NCI-H187 treated with DMSO at 0.1 percent for 48 hours (cell line): Measurements from ENCODE around the gene OR2AG2.
"Not testable (repeated sequence)": the region's sequence is repeated elsewhere in the genome, so short reads cannot be mapped to it uniquely, and the experiment has no call there.

Experiments
- DNase-seq: peaks from one replicate; lab custom pipeline; 2025; lab: John Stamatoyannopoulos, UW

OR2AG2 gene, protein sequence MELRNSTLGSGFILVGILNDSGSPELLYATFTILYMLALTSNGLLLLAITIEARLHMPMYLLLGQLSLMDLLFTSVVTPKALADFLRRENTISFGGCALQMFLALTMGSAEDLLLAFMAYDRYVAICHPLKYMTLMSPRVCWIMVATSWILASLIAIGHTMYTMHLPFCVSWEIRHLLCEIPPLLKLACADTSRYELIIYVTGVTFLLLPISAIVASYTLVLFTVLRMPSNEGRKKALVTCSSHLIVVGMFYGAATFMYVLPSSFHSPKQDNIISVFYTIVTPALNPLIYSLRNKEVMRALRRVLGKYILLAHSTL

GRCh38 chr11:6771926-6772893 lies at the start of gene OR2AG2:
Gene OR2AG2, minus strand, starts transcription at chr11:6771976. Its CDS starts 3,019 bp downstream, at chr11:6768957.
- no peak for DNase-seq

DNA sequence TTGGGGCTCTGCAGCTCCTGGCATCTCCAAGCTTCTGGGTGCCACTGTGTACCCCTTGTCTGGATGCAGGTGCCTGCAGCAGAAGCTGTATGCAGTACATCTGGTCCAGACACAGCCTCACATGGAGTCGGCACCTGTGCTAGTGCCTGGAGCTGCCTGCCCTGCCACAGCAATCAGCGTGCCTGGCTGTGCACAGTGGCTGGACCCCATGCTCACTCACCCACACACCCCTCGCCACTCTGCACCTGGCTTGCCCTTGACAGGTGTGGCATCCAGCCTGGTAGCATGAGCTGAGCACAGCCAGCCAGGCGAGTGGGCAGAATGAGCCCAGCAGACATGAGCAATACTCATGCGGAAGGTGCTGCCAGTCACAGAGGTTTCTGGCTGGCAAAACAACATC lies 47.2 kb upstream of the OR2AG2 start:
- no peak for DNase-seq

DNA sequence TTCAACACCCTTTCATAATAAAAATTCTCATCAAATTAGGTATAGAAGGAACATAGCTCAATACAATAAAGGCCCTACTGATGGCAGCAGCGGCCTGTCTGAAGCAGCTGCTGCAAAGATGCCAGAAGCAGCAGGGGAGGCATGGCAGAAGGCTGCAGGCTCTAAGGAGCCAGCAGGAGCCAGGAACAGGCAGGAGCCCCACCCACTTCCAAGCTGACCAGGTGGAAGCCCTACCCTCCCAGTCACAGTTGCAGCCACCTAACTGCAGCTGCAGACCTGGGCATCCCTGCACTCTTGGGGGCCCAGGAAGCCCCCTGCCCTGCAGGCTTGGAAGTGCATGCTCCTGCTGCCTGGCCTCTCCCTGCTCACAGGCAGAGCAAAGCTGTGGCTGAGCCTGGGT lies 45.9 kb upstream of the OR2AG2 start:
- DNase-seq = no peak

GRCh38 chr11:6813656-6814055 lies 41.9 kb upstream of the OR2AG2 start:
- no peak for DNase-seq

DNA sequence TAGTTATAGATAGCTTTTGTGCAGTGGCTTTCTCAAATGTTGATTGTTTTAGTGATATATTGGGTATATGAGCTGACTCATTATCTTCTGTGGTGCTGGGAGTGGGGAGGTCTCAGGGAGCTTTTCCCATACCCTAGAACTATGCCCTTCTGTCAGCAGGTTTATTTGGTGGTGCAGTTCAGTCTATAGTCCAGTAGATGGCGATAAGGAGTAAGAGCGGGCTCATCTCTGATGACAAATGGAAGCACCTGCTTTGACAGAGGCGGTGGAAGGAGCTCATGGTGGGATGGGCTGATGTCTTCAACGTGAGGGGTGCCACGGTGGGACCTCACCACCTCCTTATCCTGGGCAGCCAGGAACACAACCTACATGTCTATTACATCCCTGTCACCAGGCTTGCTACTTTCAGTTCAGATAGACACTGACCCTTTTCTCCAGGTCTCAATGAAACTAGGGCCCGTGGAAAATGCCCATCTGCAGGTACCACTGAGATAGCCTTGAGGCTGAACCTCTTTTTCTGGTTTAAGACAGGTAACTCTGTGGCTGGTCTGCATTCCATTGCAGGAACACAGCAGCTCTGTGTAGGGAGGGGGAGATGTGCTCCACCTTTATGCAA lies 40.7 kb upstream of the OR2AG2 start:
- peak; percentile 11 for DNase-seq

DNA sequence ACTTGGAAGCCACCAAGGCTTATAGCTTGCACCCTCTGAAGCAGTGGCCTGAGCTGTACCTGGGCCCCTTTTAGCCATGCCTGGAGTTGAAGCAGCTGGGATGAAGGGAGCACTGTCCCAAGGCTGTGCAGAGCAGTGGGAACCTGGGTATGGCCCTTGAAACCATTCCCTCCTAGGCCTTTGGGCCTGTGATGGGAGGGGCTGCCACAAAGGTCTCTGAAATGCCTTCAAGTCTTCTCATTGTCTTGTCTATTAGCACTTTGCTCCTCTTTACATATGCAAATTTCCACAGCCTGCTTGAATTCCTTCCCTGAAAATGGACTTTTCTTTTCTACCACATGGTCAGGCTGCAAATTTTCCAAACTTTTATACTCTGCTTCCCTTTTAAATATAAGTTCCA lies 29.3 kb upstream of the OR2AG2 start:
- DNase-seq = not testable (repeated sequence)

GRCh38 chr11:6799402-6799801 lies 27.6 kb upstream of the OR2AG2 start, which contains the start of gene OR6A2:
Gene OR6A2, minus strand, starts transcription at chr11:6799689. Its CDS starts 3,981 bp downstream, at chr11:6795708.
- DNase-seq = no peak

DNA sequence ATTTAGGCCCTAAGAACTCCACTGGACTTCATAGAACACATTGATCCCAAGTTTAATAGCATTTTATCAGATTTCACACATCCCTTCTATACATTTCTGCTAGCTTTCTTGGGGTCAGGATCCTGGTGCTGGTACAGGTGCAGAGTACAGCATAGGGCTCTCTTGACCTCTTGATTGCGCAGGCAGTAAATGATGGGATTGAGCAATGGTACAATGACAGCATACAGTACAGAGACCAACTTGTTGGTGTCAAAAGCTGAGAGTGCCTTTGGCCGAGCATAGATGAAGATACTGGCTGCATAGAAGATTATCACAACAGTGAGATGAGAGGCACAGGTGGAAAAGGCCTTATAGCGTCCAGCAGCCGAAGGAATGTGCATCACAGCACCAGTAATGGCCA lies 22.9 kb upstream of the OR2AG2 start:
- DNase-seq = no peak

GRCh38 chr11:6790546-6790945 lies 18.8 kb upstream of the OR2AG2 start:
- DNase-seq = no peak

DNA sequence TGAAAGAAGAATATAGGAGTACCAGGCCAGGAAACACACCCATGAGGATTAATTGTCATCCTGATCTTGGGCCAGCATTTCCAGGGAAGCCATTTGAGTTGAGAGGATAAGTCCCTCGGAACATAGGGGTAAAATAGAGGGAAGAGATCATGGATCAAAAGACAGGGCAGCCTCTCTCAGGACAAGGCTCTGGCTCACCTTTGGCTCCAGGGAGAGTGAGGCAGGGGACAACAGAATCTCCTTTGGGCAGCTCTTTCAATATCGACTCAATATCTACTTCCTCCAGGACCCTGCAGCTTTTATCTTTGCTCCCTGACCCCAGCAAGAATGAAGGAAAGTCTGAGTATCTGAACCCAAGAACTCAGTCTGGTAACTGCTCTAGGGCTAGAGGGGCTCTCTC lies 10.9 kb upstream of the OR2AG2 start, which contains the start of gene OR2AG1:
Gene OR2AG1, plus strand, starts transcription at position 301 of the 400 bp plus-strand sequence. CDS start 2,018 bp downstream, outside the sequence.
- no peak for DNase-seq

- no peak for DNase-seq
These were observed 9.1 kb upstream of the OR2AG2 start for GRCh38 chr11:6780829-6781228.

DNA sequence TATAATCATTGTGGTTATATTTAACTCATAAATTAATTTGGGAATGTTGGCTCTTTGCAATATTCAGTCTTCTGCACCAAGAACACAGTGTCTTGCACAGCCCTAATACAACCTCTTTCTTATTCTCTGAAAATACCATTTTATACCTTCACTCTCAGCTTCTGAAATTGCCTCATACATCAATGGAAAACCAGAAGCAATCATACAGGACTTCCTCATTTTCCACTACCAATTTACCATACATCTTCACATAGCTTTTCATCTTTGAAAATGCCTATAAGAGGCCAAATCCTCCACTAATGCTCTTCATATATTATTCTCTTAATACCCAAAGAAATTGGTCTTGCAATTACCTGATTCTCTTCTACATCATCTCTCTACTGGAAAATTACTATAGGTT lies 6.7 kb upstream of the OR2AG2 start:
- DNase-seq = no peak

- no peak for DNase-seq
These were observed 14.3 kb downstream of the OR2AG2 start for GRCh38 chr11:6757373-6757967.

DNA sequence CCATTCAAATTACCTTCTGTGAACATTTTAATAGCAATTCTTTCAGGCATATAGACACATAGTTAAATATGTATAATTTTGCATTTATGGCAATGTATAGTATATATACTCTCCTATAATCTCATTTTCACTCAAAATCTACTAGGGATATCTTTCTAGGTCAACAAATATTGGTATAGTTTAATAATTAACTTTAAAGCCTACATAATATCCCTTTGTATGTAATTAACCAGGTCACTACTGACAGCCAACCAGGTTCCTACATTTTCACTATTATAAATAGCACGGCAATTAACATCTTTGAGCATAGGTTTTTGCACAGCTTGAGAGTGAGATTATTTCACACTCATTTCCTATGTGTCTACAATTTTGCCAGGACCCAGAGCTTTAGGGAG lies 15.8 kb downstream of the OR2AG2 start:
- DNase-seq = no peak

DNA sequence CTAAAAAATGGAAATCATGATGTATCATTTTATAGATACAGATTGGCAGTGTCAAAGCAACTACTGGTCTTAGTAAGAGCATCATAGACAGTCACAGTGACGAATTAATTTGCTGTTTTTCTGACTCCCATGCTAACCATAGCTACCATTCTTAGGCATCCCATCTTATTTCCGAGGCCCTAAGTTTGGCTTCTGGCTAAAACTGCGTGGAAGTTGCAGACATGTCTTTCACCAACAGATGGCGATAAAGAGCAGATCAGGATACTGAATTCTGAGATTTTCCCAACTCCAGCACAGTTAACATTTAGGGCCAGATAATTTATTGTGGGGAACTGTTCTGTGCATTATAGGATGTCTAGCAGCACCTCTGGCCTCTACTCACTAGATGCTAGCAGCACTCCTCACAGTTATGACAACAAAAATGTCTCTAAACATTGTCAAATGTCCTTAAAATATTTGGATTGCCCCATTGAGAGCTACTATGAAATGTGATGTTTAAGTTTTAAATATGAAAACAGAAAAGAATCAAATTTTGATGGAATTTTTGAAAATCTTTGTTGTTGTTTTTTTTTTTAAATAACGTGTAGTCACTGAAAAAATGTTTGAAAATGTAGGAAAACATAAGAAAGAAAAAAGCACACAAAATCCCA lies 16.3 kb downstream of the OR2AG2 start:
- DNase-seq = no peak

- no peak for DNase-seq
These were observed 24.6 kb downstream of the OR2AG2 start for GRCh38 chr11:6747097-6747668.

DNA sequence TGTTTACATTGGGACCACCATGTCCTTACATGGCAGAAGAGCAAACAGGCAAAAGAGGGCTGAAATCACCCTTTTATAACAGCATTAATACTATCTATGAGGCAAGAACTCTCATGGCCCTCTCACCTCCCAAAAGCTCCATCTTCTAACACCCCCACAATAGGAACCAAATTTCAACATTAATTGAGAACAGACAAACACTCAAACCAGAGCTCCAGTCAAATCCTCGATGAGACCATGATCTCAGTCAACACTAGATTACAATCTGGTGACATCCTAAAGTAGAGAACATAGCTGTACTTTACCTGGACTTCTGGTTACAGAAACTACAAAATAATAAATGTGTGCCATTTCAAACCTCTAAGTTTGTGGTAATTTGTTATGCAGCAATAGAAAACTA lies 25.1 kb downstream of the OR2AG2 start:
- no peak for DNase-seq

GRCh38 chr11:6746086-6746618 lies 25.6 kb downstream of the OR2AG2 start:
- DNase-seq = no peak

DNA sequence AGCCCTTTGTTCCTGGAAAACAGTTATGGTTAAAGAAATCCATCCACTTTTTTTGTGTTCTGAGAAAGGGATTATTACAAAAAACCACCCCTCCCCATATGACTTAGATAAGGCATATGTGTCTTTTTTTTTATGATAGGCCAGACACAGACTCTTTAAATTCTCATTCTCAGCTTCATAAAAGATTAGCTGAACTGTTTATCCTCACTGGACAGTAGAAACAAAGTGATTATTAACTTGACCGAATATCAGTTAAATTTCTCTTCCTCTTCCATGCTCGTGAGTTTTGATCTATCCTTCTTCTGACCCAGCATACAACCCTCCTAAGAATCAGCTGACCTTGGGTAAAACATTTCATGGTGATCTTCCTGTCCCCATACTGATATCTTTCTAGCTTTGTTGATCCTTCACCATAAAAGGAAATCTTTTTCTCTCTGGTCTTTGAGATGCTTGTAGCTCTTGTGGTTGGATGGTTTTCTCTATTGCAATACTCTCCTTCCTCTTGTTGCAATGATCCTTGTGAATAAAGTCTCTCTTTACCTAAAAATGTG lies 26.2 kb downstream of the OR2AG2 start:
- no peak for DNase-seq

DNA sequence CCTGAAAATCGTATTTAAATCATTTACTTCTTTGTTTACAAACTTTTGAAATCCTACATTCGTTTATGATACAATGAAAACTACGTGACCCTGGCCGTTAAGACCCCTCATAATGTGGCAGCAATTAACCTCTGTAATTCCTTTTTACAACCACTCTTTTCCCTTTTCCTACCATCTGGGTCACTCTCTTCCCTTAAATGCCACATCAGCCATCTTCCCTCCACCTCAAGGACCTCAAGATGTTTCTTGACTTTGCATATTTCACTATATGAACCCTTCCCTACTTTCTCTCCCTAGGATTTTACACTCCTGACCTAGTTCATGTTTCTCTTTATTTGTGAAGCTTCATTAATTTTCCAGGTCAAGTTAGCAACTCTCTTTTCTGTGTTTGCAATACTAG lies 26.8 kb downstream of the OR2AG2 start:
- no peak for DNase-seq

GRCh38 chr11:6742260-6742659 lies 29.5 kb downstream of the OR2AG2 start:
- no peak for DNase-seq
